Erythroblast (primary cell): ENCODE results near the gene PLAC1.

Experiments used
- GATA1 ChIP-seq: IDR thresholded peaks from 2 replicates; pipeline ENCODE4 v1.6.1; 2011; ENCODE audit warnings: low read depth, mild to moderate bottlenecking, control low read depth, low read length, moderate library complexity
- POLR2A ChIP-seq: IDR thresholded peaks from 2 replicates; pipeline ENCODE4 v1.6.1; 2011; ENCODE audit warnings: mild to moderate bottlenecking, low read length

- TF ChIP-seq POLR2A = no peak
- no peak for TF ChIP-seq GATA1
These were observed 16.9 kb downstream of the PLAC1 start for GRCh38 chrX:134641346-134641745.
